NB4 (cell line): ENCODE measurements around the gene SF3A1.
A peak's percentile ranks its signal among the peaks of the same experiment; 100 is the strongest.
"Not testable (repeated sequence)": the region's sequence is repeated elsewhere in the genome, so short reads cannot be mapped to it uniquely, and the experiment has no call there.

Source experiments
- DNase-seq: peaks from one replicate; pipeline ENCODE4 v3.0.0; 2010; ENCODE audit warnings: low read depth
- H3K4me3 ChIP-seq: one replicate; pipeline ENCODE4 v1.5.1; 2011; ENCODE audit warnings: mild to moderate bottlenecking, low read depth, low read length, moderate library complexity
- CTCF ChIP-seq: IDR thresholded peaks from one replicate; pipeline ENCODE4 v1.5.1; 2012; ENCODE audit warnings: low read depth, low read length
- MAX ChIP-seq: IDR thresholded peaks from 2 replicates; pipeline ENCODE4 v1.6.1; 2011; ENCODE audit warnings: low read depth, low read length
- MYC ChIP-seq: IDR thresholded peaks from 2 replicates; pipeline ENCODE4 v1.6.1; 2011; ENCODE audit warnings: low read depth, low read length
- POLR2A ChIP-seq: IDR thresholded peaks from 2 replicates; pipeline ENCODE4 v1.6.1; 2011; ENCODE audit warnings: mild to moderate bottlenecking; ENCODE audit not compliant: insufficient read length; ENCODE audit errors: extremely low read depth

Gene SF3A1

GRCh38 chr22:30356449-30357235 lies at the start of gene SF3A1, which contains the start of gene CCDC157:
Gene SF3A1 (minus strand): TSS chr22:30356894. CDS start chr22:30356792, 102 bp downstream.
Gene CCDC157 (plus strand): TSS chr22:30357007. CDS start chr22:30366001, 8,994 bp downstream.
- peak; percentile 93 for DNase-seq
- TF ChIP-seq POLR2A = peak; percentile 59
- peak; percentile 19 for TF ChIP-seq MAX
- TF ChIP-seq MYC = peak; percentile 43
- no peak for TF ChIP-seq CTCF
- peak within 1 kb of the TSS; percentile 98 for H3K4me3 ChIP-seq

GRCh38 chr22:30406400-30406799 lies 49.7 kb upstream of the SF3A1 start:
- TF ChIP-seq POLR2A (no peak), MYC (no peak)
- no peak overlapping the region for H3K4me3 ChIP-seq
- no peak for DNase-seq

- no peak overlapping the region for H3K4me3 ChIP-seq
- TF ChIP-seq POLR2A (no peak), MAX (no peak), MYC (no peak), CTCF (no peak)
- no peak for DNase-seq
These were observed 49.0 kb upstream of the SF3A1 start for GRCh38 chr22:30405731-30406130.

- no peak overlapping the region for H3K4me3 ChIP-seq
- TF ChIP-seq MYC (no peak), CTCF (no peak), MAX (no peak), POLR2A (no peak)
- DNase-seq = no peak
These were observed 47.6 kb upstream of the SF3A1 start for GRCh38 chr22:30404307-30404706.

- DNase-seq, H3K4me3 ChIP-seq: not testable (repeated sequence)
These were observed 46.0 kb upstream of the SF3A1 start for GRCh38 chr22:30402766-30403104.

GRCh38 chr22:30402028-30402765 lies 45.5 kb upstream of the SF3A1 start:
- TF ChIP-seq MAX (no peak), CTCF (no peak), POLR2A (no peak), MYC (no peak)
- no peak for DNase-seq
- H3K4me3 ChIP-seq = no peak overlapping the region

- not testable (repeated sequence) for DNase-seq, H3K4me3 ChIP-seq
These were observed 44.3 kb upstream of the SF3A1 start for GRCh38 chr22:30401024-30401423.
